GM23248 (cell line): ENCODE results near the gene LIN7A.

Experiments
- EZH2 ChIP-seq: fragments of 200-600 bp; sonication (generic); IDR thresholded peaks from 2 replicates; pipeline ENCODE4 v1.6.1; 2018; ENCODE audit warnings: antibody characterized with exemption, mild to moderate bottlenecking; ENCODE audit not compliant: insufficient read depth, poor library complexity, severe bottlenecking
- EZH2phosphoT487 ChIP-seq: fragments of 200-600 bp; sonication (generic); IDR thresholded peaks from 2 replicates; pipeline ENCODE4 v1.6.1; 2018; ENCODE audit warnings: antibody characterized with exemption, moderate library complexity, mild to moderate bottlenecking, low read depth; ENCODE audit not compliant: insufficient read depth

DNA sequence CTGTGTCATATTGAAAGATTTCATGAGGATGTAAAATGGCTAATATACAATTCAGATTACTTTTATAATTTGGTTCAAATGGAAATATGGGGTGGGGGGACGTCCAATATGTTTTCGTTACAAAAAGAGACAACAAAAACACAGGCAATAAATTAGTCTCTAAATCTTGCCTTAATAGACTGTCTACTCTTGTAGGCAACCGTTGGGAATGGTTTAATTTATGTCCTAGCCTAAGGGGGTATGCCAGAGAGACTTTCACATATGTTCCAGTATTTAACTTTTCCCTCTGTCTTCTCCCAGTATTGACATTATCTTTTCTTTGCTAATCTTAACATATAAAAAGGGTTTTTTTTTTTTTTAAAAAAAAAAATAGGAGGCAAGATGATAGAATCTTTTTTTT is 41.5 kb upstream of the LIN7A start:
- TF ChIP-seq EZH2 (no peak), EZH2phosphoT487 (no peak)
